ENCODE data around the gene KSR2. TPM values are rescaled to one million over a fixed set of nuclear protein-coding genes. Genes with fewer than 3 reads are reported as not detected.

KSR2 gene
- total and polyA plus RNA-seq, 2 donors from 2014 or later, result 0.34 to 2.9 TPM

GRCh38 chr12:117679776-117680175 lies 289.0 kb downstream of the KSR2 start:
- H3K27me3 ChIP-seq (ENCODE audit: control insufficient read depth, insufficient read depth, low read length), result no peaks in the 10 kb centered on the region
- no peaks in the 10 kb centered on the region for H3K9me3 ChIP-seq (ENCODE audit: control insufficient read depth in 2 of 3, insufficient read depth in 1 of 3, low read length in 3 of 3)
- FAIRE-seq, result no peak
- intact Hi-C loops (cut with DNase I), result no loop called here
- no peak for TF ChIP-seq CTCF (IDR thresholded peaks at IDR 0.05; ENCODE audit: borderline replicate concordance, extremely low read depth, insufficient read depth)
- peaks cover 0 to under 1% (median 0%) of the 10 kb centered on the region in 3 donors for H3K4me1 ChIP-seq (ENCODE audit: control insufficient read depth in 2 of 3, insufficient read depth in 2 of 3, low read depth in 1 of 3, low read length in 3 of 3)
- H3K9ac ChIP-seq (ENCODE audit: low read length in 3 of 3), result no peak overlapping the region
- H3K36me3 ChIP-seq (ENCODE audit: control insufficient read depth in 2 of 3, insufficient read depth in 3 of 3, low read length in 3 of 3), result no peaks in the 10 kb centered on the region
- no peak for DNase-seq
- no peak overlapping the region for H3K27ac ChIP-seq (ENCODE audit: low read depth in 2 of 2, low read length in 2 of 2)
- no peak overlapping the region for H3K4me3 ChIP-seq (ENCODE audit: low read length in 3 of 3)

GRCh38 chr12:117674763-117675162 lies 294.0 kb downstream of the KSR2 start:
- no peaks in the 10 kb centered on the region for H3K9me3 ChIP-seq (ENCODE audit: control insufficient read depth in 2 of 3, insufficient read depth in 1 of 3, low read length in 3 of 3)
- intact Hi-C loops (cut with DNase I), result no loop called here
- TF ChIP-seq CTCF (IDR thresholded peaks at IDR 0.05; ENCODE audit: borderline replicate concordance, extremely low read depth, insufficient read depth), result no peak

GRCh38 chr12:117674313-117674712 lies 294.5 kb downstream of the KSR2 start:
- intact Hi-C loops (cut with DNase I), result no loop called here
- H3K9me3 ChIP-seq (ENCODE audit: control insufficient read depth in 2 of 3, insufficient read depth in 1 of 3, low read length in 3 of 3), result no peaks in the 10 kb centered on the region
- no peak overlapping the region for H3K9ac ChIP-seq (ENCODE audit: low read length in 3 of 3)
- H3K36me3 ChIP-seq (ENCODE audit: control insufficient read depth in 2 of 3, insufficient read depth in 3 of 3, low read length in 3 of 3), result no peaks in the 10 kb centered on the region
- DNase-seq (no peak), FAIRE-seq (no peak)
- H3K4me3 ChIP-seq (ENCODE audit: low read length in 3 of 3), result no peak overlapping the region
- no peaks in the 10 kb centered on the region for H3K27me3 ChIP-seq (ENCODE audit: control insufficient read depth, insufficient read depth, low read length)
- no peak overlapping the region for H3K27ac ChIP-seq (ENCODE audit: low read depth in 2 of 2, low read length in 2 of 2)
- no peak for TF ChIP-seq CTCF (IDR thresholded peaks at IDR 0.05; ENCODE audit: borderline replicate concordance, extremely low read depth, insufficient read depth)
- no peaks in the 10 kb centered on the region for H3K4me1 ChIP-seq (ENCODE audit: control insufficient read depth in 2 of 3, insufficient read depth in 2 of 3, low read depth in 1 of 3, low read length in 3 of 3)

More at GRCh38 chr12:117674763-117675162, 294.0 kb downstream of the KSR2 start:
- Histone ChIP-seq H3K9ac (ENCODE audit: low read length in 3 of 3) (no peak overlapping the region), H3K27ac (ENCODE audit: low read depth in 2 of 2, low read length in 2 of 2) (no peak overlapping the region), H3K4me1 (ENCODE audit: control insufficient read depth in 2 of 3, insufficient read depth in 2 of 3, low read depth in 1 of 3, low read length in 3 of 3) (no peaks in the 10 kb centered on the region), H3K36me3 (ENCODE audit: control insufficient read depth in 2 of 3, insufficient read depth in 3 of 3, low read length in 3 of 3) (no peaks in the 10 kb centered on the region), H3K4me3 (ENCODE audit: low read length in 3 of 3) (no peak overlapping the region), H3K27me3 (ENCODE audit: control insufficient read depth, insufficient read depth, low read length) (no peaks in the 10 kb centered on the region)
- DNase-seq (no peak), FAIRE-seq (no peak)

- TF ChIP-seq CTCF (IDR thresholded peaks at IDR 0.05; ENCODE audit: borderline replicate concordance, extremely low read depth, insufficient read depth), result peak; percentile 9
- Histone ChIP-seq H3K36me3 (ENCODE audit: control insufficient read depth in 2 of 3, insufficient read depth in 3 of 3, low read length in 3 of 3) (no peaks in the 10 kb centered on the region), H3K27me3 (ENCODE audit: control insufficient read depth, insufficient read depth, low read length) (no peaks in the 10 kb centered on the region), H3K27ac (ENCODE audit: low read depth in 2 of 2, low read length in 2 of 2) (no peak overlapping the region), H3K4me3 (ENCODE audit: low read length in 3 of 3) (no peak overlapping the region), H3K4me1 (ENCODE audit: control insufficient read depth in 2 of 3, insufficient read depth in 2 of 3, low read depth in 1 of 3, low read length in 3 of 3) (no peaks in the 10 kb centered on the region), H3K9ac (ENCODE audit: low read length in 3 of 3) (no peak overlapping the region), H3K9me3 (ENCODE audit: control insufficient read depth in 2 of 3, insufficient read depth in 1 of 3, low read length in 3 of 3) (no peaks in the 10 kb centered on the region)
- DNase-seq (peak in 4 of 5 donors; percentile 38 to 63 (median 42)), FAIRE-seq (no peak)
- intact Hi-C loops (cut with DNase I), result no loop called here
Measured at GRCh38 chr12:117671734-117672133, 297.1 kb downstream of the KSR2 start.
